OCI-LY1 (cell line): Measurements from ENCODE around the gene SLC6A4.
"Not testable (repeated sequence)": the region's sequence is repeated elsewhere in the genome, so short reads cannot be mapped to it uniquely, and the experiment has no call there.

Experiments used
- H2AFZ ChIP-seq: fragments of 200-600 bp; sonication (generic), shearing (Covaris generic); 2 replicates; pipeline ENCODE4 v1.6.0; 2014; ENCODE audit warnings: antibody characterized with exemption, mild to moderate bottlenecking, low read length
- H3F3A ChIP-seq: fragments of 200-600 bp; sonication (generic), shearing (Covaris generic); 2 replicates; pipeline ENCODE4 v1.6.0; 2014; ENCODE audit warnings: mild to moderate bottlenecking, antibody characterized with exemption, low read length, moderate library complexity; ENCODE audit not compliant: insufficient read depth
- H3K27ac ChIP-seq: fragments of 200-600 bp; sonication (generic); 2 replicates; pipeline ENCODE4 v1.5.1; 2014; ENCODE audit warnings: low read length, mixed run types, mild to moderate bottlenecking, low read depth; ENCODE audit not compliant: poor library complexity, severe bottlenecking
- H3K27me3 ChIP-seq: fragments of 200-600 bp; sonication (generic); 2 replicates; pipeline ENCODE4 v1.6.0; 2014; ENCODE audit warnings: antibody characterized with exemption, mild to moderate bottlenecking, low read length, moderate library complexity; ENCODE audit not compliant: insufficient read depth
- H3K36me3 ChIP-seq: fragments of 200-600 bp; sonication (generic); 2 replicates; pipeline ENCODE4 v1.6.1; 2014; ENCODE audit warnings: mild to moderate bottlenecking, antibody characterized with exemption, low read length, moderate library complexity, mixed read lengths; ENCODE audit not compliant: insufficient read depth
- H3K4me1 ChIP-seq: fragments of 200-600 bp; sonication (generic); 2 replicates; pipeline ENCODE4 v1.5.1; 2014; ENCODE audit warnings: mild to moderate bottlenecking, low read length, moderate library complexity; ENCODE audit not compliant: insufficient read depth, severe bottlenecking
- H3K4me2 ChIP-seq: fragments of 200-600 bp; sonication (generic), shearing (Covaris generic); 2 replicates; pipeline ENCODE4 v1.6.1; 2014; ENCODE audit warnings: low read length
- H3K4me3 ChIP-seq: fragments of 200-600 bp; sonication (generic); 2 replicates; pipeline ENCODE4 v1.5.1; 2014; ENCODE audit warnings: low read length, low read depth, mild to moderate bottlenecking, mixed read lengths; ENCODE audit not compliant: poor library complexity, severe bottlenecking
- H3K79me2 ChIP-seq: fragments of 200-600 bp; shearing (Covaris generic); 2 replicates; pipeline ENCODE4 v1.6.1; 2016; ENCODE audit warnings: mixed run types, low read length, mixed read lengths; ENCODE audit not compliant: insufficient read depth
- H3K9ac ChIP-seq: fragments of 200-600 bp; sonication (generic), shearing (Covaris generic); 2 replicates; pipeline ENCODE4 v1.6.1; 2014; ENCODE audit warnings: mild to moderate bottlenecking, low read length, mixed read lengths
- H3K9me2 ChIP-seq: fragments of 200-600 bp; sonication (generic), shearing (Covaris generic); 2 replicates; pipeline ENCODE4 v1.6.1; 2014; ENCODE audit warnings: low read depth, mild to moderate bottlenecking, low read length, mixed read lengths
- H3K9me3 ChIP-seq: fragments of 200-600 bp; shearing (Covaris generic); 2 replicates; pipeline ENCODE4 v1.6.1; 2014; ENCODE audit warnings: low read length, mixed read lengths
- H4K20me1 ChIP-seq: fragments of 200-600 bp; sonication (generic), shearing (Covaris generic); 2 replicates; pipeline ENCODE4 v1.6.0; 2016; ENCODE audit warnings: mild to moderate bottlenecking, low read length; ENCODE audit not compliant: insufficient read depth
- CTCF ChIP-seq: fragments of 200-600 bp; sonication (generic), shearing (Covaris generic); IDR thresholded peaks from 2 replicates; pipeline ENCODE4 v1.5.1; 2017; ENCODE audit warnings: mild to moderate bottlenecking, antibody characterized with exemption, low read length, moderate library complexity, mixed read lengths
- EZH2 ChIP-seq: fragments of 200-600 bp; sonication (generic), shearing (Covaris generic); IDR thresholded peaks from 2 replicates; pipeline ENCODE4 v1.8.0; 2017; ENCODE audit warnings: borderline replicate concordance, mixed run types, mild to moderate bottlenecking, antibody characterized with exemption, low read length, moderate library complexity, mixed read lengths

Gene SLC6A4

GRCh38 chr17:30151471-30151870 is 84.0 kb downstream of the SLC6A4 start:
- TF ChIP-seq CTCF (no peak), EZH2 (no peak)
- no peak overlapping the region for H3K4me3 ChIP-seq
- H3K9ac ChIP-seq, result no peak overlapping the region
- no peaks in the 10 kb centered on the region for H3K4me1 ChIP-seq
- no peaks in the 10 kb centered on the region for H4K20me1 ChIP-seq
- no peaks in the 10 kb centered on the region for H3K27me3 ChIP-seq
- no peaks in the 10 kb centered on the region for H3K9me2 ChIP-seq
- no peak overlapping the region for H2AFZ ChIP-seq
- H3F3A ChIP-seq, result no peaks in the 10 kb centered on the region
- H3K79me2 ChIP-seq, result peaks cover 29% of the 10 kb centered on the region
- no peaks in the 10 kb centered on the region for H3K9me3 ChIP-seq
- no peak overlapping the region for H3K27ac ChIP-seq
- no peak overlapping the region for H3K4me2 ChIP-seq
- peaks cover 36% of the 10 kb centered on the region for H3K36me3 ChIP-seq

GRCh38 chr17:30148376-30148775 is 87.1 kb downstream of the SLC6A4 start:
- TF ChIP-seq EZH2, result no peak
- no peak for TF ChIP-seq CTCF
- H3K9ac ChIP-seq, result no peak overlapping the region
- no peak overlapping the region for H3K4me3 ChIP-seq
- H3K27ac ChIP-seq, result no peak overlapping the region
- H3K9me3 ChIP-seq, result no peaks in the 10 kb centered on the region
- no peaks in the 10 kb centered on the region for H3F3A ChIP-seq
- peaks cover 24% of the 10 kb centered on the region for H3K36me3 ChIP-seq
- no peaks in the 10 kb centered on the region for H3K9me2 ChIP-seq
- H3K4me2 ChIP-seq, result no peak overlapping the region
- no peaks in the 10 kb centered on the region for H3K4me1 ChIP-seq
- H4K20me1 ChIP-seq, result no peaks in the 10 kb centered on the region
- no peaks in the 10 kb centered on the region for H3K27me3 ChIP-seq
- H2AFZ ChIP-seq, result no peak overlapping the region
- H3K79me2 ChIP-seq, result peaks cover 30% of the 10 kb centered on the region

- H3K9me2 ChIP-seq, H2AFZ ChIP-seq, H3K4me1 ChIP-seq, H3K4me3 ChIP-seq, H3K27ac ChIP-seq, H3K9me3 ChIP-seq, H3K9ac ChIP-seq, H3K4me2 ChIP-seq, H4K20me1 ChIP-seq, H3K27me3 ChIP-seq, H3F3A ChIP-seq: not testable (repeated sequence)
- Histone ChIP-seq H3K36me3 (peaks cover 19% of the 10 kb centered on the region), H3K79me2 (peaks cover 32% of the 10 kb centered on the region)
Measured at GRCh38 chr17:30147860-30148259, 87.6 kb downstream of the SLC6A4 start.
